H9 (cell line): ENCODE measurements around the gene FAIM2. TPM values are rescaled to one million over a fixed set of nuclear protein-coding genes. Genes with fewer than 3 reads are reported as not detected.
A peak's percentile ranks its signal among the peaks of the same experiment; 100 is the strongest.

Source experiments
- DNase-seq: peaks from one replicate; pipeline ENCODE4 v3.0.0-alpha.2; 2017
- H2AFZ ChIP-seq: one replicate; pipeline ENCODE4 v1.6.1; 2013; ENCODE audit warnings: mild to moderate bottlenecking, low read length, control low read depth, moderate library complexity
- H2AK5ac ChIP-seq: 2 replicates; pipeline ENCODE4 v1.6.1; 2013; ENCODE audit warnings: low read length, control low read depth, mixed read lengths; ENCODE audit not compliant: insufficient read length
- H2BK120ac ChIP-seq: one replicate; pipeline ENCODE4 v1.6.1; 2013; ENCODE audit warnings: low read depth, mild to moderate bottlenecking, low read length, control low read depth, inconsistent platforms; ENCODE audit not compliant: poor library complexity, severe bottlenecking
- H2BK12ac ChIP-seq: 2 replicates; pipeline ENCODE4 v1.6.1; 2013; ENCODE audit warnings: low read length, control low read depth, mixed read lengths, low read depth; ENCODE audit not compliant: insufficient read length
- H2BK15ac ChIP-seq: 2 replicates; pipeline ENCODE4 v1.6.1; 2013; ENCODE audit warnings: low read depth, low read length, control low read depth
- H2BK20ac ChIP-seq: one replicate; pipeline ENCODE4 v1.6.1; 2013; ENCODE audit warnings: low read depth, mild to moderate bottlenecking, low read length, control low read depth, inconsistent platforms; ENCODE audit not compliant: poor library complexity, severe bottlenecking
- H2BK5ac ChIP-seq: 2 replicates; pipeline ENCODE4 v1.6.1; 2013; ENCODE audit warnings: low read length, control low read depth, mixed read lengths; ENCODE audit not compliant: insufficient read length
- H3K14ac ChIP-seq: 2 replicates; pipeline ENCODE4 v1.6.1; 2013; ENCODE audit warnings: low read length, control low read depth; ENCODE audit not compliant: insufficient read depth
- H3K18ac ChIP-seq: 2 replicates; pipeline ENCODE4 v1.6.1; 2013; ENCODE audit warnings: low read depth, mild to moderate bottlenecking, mixed read lengths, low read length, control low read depth; ENCODE audit not compliant: insufficient read length
- H3K23ac ChIP-seq: 2 replicates; pipeline ENCODE4 v1.6.1; 2013; ENCODE audit warnings: low read length, control low read depth, mixed read lengths, low read depth; ENCODE audit not compliant: insufficient read length
- H3K23me2 ChIP-seq: 2 replicates; pipeline ENCODE4 v1.6.1; 2013; ENCODE audit warnings: low read depth, mild to moderate bottlenecking, mixed read lengths, low read length, control low read depth; ENCODE audit not compliant: insufficient read length, poor library complexity, severe bottlenecking
- H3K27ac ChIP-seq: 2 replicates; pipeline ENCODE4 v1.5.1; 2013; ENCODE audit warnings: low read length, control low read depth, mixed read lengths, low read depth; ENCODE audit not compliant: insufficient read length
- H3K27me3 ChIP-seq: 2 replicates; pipeline ENCODE4 v1.6.1; 2013; ENCODE audit warnings: low read length, control low read depth, inconsistent platforms; ENCODE audit not compliant: insufficient read depth
- H3K4ac ChIP-seq: 2 replicates; pipeline ENCODE4 v1.6.1; 2013; ENCODE audit warnings: low read depth, mild to moderate bottlenecking, control low read depth, inconsistent platforms, low read length, moderate library complexity
- H3K4me1 ChIP-seq: 2 replicates; pipeline ENCODE4 v1.6.1; 2013; ENCODE audit warnings: low read length, control low read depth, inconsistent platforms; ENCODE audit not compliant: insufficient read depth
- H3K4me2 ChIP-seq: 2 replicates; pipeline ENCODE4 v1.6.1; 2013; ENCODE audit warnings: low read length, control low read depth, mixed read lengths; ENCODE audit not compliant: insufficient read length, insufficient read depth
- H3K56ac ChIP-seq: 2 replicates; pipeline ENCODE4 v1.6.1; 2013; ENCODE audit warnings: low read depth, mild to moderate bottlenecking, mixed read lengths, low read length, control low read depth; ENCODE audit not compliant: insufficient read length
- H3K79me1 ChIP-seq: 2 replicates; pipeline ENCODE4 v1.6.1; 2013; ENCODE audit warnings: low read depth, mild to moderate bottlenecking, moderate library complexity, low read length, control low read depth, inconsistent platforms; ENCODE audit not compliant: insufficient read depth, poor library complexity, severe bottlenecking
- H3K79me2 ChIP-seq: 2 replicates; pipeline ENCODE4 v1.6.1; 2013; ENCODE audit warnings: low read length, control low read depth, inconsistent platforms; ENCODE audit not compliant: insufficient read depth
- H3K9ac ChIP-seq: 2 replicates; pipeline ENCODE4 v1.6.1; 2013; ENCODE audit warnings: low read length, control low read depth, mixed read lengths; ENCODE audit not compliant: insufficient read length; ENCODE audit errors: extremely low read depth
- H3K9me3 ChIP-seq: one replicate; pipeline ENCODE4 v1.6.1; 2013; ENCODE audit warnings: low read depth, low read length, inconsistent platforms; ENCODE audit not compliant: control insufficient read depth
- H3T11ph ChIP-seq: one replicate; pipeline ENCODE4 v1.6.1; 2013; ENCODE audit warnings: mild to moderate bottlenecking, low read length, control low read depth, inconsistent platforms
- H4K20me1 ChIP-seq: one replicate; pipeline ENCODE4 v1.6.1; 2013; ENCODE audit not compliant: control insufficient read depth, insufficient read length, insufficient read depth
- H4K5ac ChIP-seq: 2 replicates; pipeline ENCODE4 v1.6.1; 2013; ENCODE audit warnings: low read depth, mild to moderate bottlenecking, mixed read lengths, low read length, control low read depth; ENCODE audit not compliant: insufficient read length
- H4K8ac ChIP-seq: replicated peaks from 2 replicates; pipeline ENCODE4 v1.6.1; 2013; ENCODE audit warnings: low read length, control low read depth, mixed read lengths, low read depth; ENCODE audit not compliant: insufficient read length
- H4K91ac ChIP-seq: 2 replicates; pipeline ENCODE4 v1.6.1; 2013; ENCODE audit warnings: low read depth, mild to moderate bottlenecking, moderate library complexity, mixed read lengths, low read length, control low read depth; ENCODE audit not compliant: insufficient read length
- H3K27ac Mint-ChIP-seq, 3 experiments: 2 replicates in 2 of 3; 3 replicates in 1 of 3; pipeline ENCODE4 v1.8.0; 2020 to 2021; ENCODE audit warnings: mixed read lengths in 3 of 3, mild to moderate bottlenecking in 1 of 3, moderate library complexity in 1 of 3
- H3K27me3 Mint-ChIP-seq: 2 replicates; pipeline ENCODE4 v1.8.0; 2021; ENCODE audit warnings: low read depth, mild to moderate bottlenecking, moderate library complexity, mixed read lengths
- H3K36me3 Mint-ChIP-seq, 3 experiments: 2 replicates in 2 of 3; 3 replicates in 1 of 3; pipeline ENCODE4 v1.8.0; 2020 to 2021; ENCODE audit warnings: low read depth in 3 of 3, mixed read lengths in 3 of 3; ENCODE audit not compliant: insufficient read depth in 1 of 3
- H3K4me1 Mint-ChIP-seq, 2 experiments: 2 replicates each; pipeline ENCODE4 v1.8.0; 2020; ENCODE audit warnings: mixed read lengths in 2 of 2
- H3K4me3 Mint-ChIP-seq, 2 experiments: 2 replicates in 1 of 2; 3 replicates in 1 of 2; pipeline ENCODE4 v1.8.0; 2020 to 2021; ENCODE audit warnings: mild to moderate bottlenecking in 2 of 2, mixed read lengths in 2 of 2, moderate library complexity in 1 of 2
- H3K9me3 Mint-ChIP-seq, 2 experiments: 2 replicates in 1 of 2; 3 replicates in 1 of 2; pipeline ENCODE4 v1.8.0; 2020; ENCODE audit warnings: mild to moderate bottlenecking in 2 of 2, mixed read lengths in 2 of 2, moderate library complexity in 1 of 2
- CTCF ChIP-seq: fragments of 200-600 bp; sonication (generic); conservative IDR thresholded peaks from 3 replicates; pipeline ENCODE4 v1.8.0; 2021; ENCODE audit warnings: antibody characterized with exemption, mild to moderate bottlenecking
- WGBS: extraction: QIAGEN DNeasy Blood & Tissue Kit; methylation state at CpG from one replicate; pipeline ENCODE4 v1.1.7; 2013; ENCODE audit warnings: missing lambda C conversion rate, low lambda C conversion rate, mixed read lengths; ENCODE audit not compliant: insufficient read length; ENCODE audit errors: extremely low coverage; 5-methylcytosine and 5-hydroxymethylcytosine counted together
- total RNA-seq: library from RNA; stranded (reverse); gene quantifications from 2 replicates; pipeline ENCODE4 v1.2.1, GENCODE V29; 2021

The FAIM2 gene
- total RNA-seq, 1 experiment from 2014 or later = 0.42 TPM

GRCh38 chr12:49916129-49916919 is 12.6 kb upstream of the FAIM2 start:
- Histone ChIP-seq H4K8ac (no peak overlapping the region), H2AK5ac (no peak overlapping the region), H3K27ac (no peak overlapping the region), H4K91ac (no peak overlapping the region), H2BK20ac (no peak overlapping the region), H2BK12ac (no peak overlapping the region), H3K9me3 (no peaks in the 10 kb centered on the region), H3K27me3 (no peaks in the 10 kb centered on the region), H4K20me1 (no peaks in the 10 kb centered on the region), H3K23me2 (no peaks in the 10 kb centered on the region), H3K23ac (no peak overlapping the region), H3K9ac (no peak overlapping the region), H2BK5ac (no peak overlapping the region), H3K4ac (no peak overlapping the region), H2AFZ (no peak overlapping the region), H3K4me2 (no peak overlapping the region), H3K56ac (no peak overlapping the region), H3K14ac (no peak overlapping the region), H3K79me1 (no peaks in the 10 kb centered on the region), H3K18ac (no peak overlapping the region), H2BK120ac (no peak overlapping the region), H2BK15ac (no peak overlapping the region), H3K4me1 (peaks cover 3% of the 10 kb centered on the region; the same call in 1 of the 2 replicates), H3T11ph (no peak overlapping the region), H3K79me2 (no peaks in the 10 kb centered on the region), H4K5ac (no peak overlapping the region)
- Mint-ChIP-seq H3K27me3 (peaks cover 9% of the 10 kb centered on the region), H3K36me3 (no peaks in the 10 kb centered on the region), H3K4me1 (peaks cover 24% of the 10 kb centered on the region in 2 experiments), H3K4me3 (no peak overlapping the region), H3K27ac (no peak overlapping the region), H3K9me3 (no peaks in the 10 kb centered on the region; a peak in 1 of 5 replicates)
- peak; percentile 19 for DNase-seq
- no CpG with 5 or more reads among the region's 8 CpGs for WGBS
- no peak for TF ChIP-seq CTCF
